Activated CD8-positive, alpha-beta memory T cell treated with anti-CD3 and anti-CD28 coated beads, Interleukin-2, amount 50 U/mL, for 1 hour (primary cell): ENCODE measurements around the gene TAS2R38.
"Not testable (repeated sequence)": the region's sequence is repeated elsewhere in the genome, so short reads cannot be mapped to it uniquely, and the experiment has no call there.

ENCODE experiments used
- DNase-seq: peaks from one replicate; pipeline ENCODE4 v3.0.0-alpha.2; 2020; ENCODE audit errors: extremely low read depth

The TAS2R38 gene

DNA sequence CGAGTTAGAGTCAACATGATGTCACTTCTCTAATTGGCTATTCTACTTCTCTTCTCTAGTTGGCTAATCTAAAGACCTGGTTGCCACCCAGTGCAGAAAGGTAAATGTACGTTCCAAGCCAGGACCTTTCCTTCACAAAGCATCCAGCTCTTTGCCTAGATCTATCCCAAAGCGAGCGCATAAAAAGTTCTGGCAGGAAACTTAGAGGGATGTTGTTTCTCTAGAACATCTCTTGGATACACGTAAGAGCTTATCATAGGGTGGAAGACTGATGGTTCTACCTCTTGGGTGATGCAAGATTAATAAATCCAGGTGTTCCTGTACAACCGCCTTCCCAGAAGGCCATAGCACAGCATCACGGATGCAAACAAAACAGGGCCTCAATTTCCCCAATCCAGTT is at the start of gene TAS2R38:
TAS2R38 (minus strand) TSS at position 101 of the 400 bp plus-strand sequence; CDS start at position 17, 84 bp downstream.
- no peak for DNase-seq

DNA sequence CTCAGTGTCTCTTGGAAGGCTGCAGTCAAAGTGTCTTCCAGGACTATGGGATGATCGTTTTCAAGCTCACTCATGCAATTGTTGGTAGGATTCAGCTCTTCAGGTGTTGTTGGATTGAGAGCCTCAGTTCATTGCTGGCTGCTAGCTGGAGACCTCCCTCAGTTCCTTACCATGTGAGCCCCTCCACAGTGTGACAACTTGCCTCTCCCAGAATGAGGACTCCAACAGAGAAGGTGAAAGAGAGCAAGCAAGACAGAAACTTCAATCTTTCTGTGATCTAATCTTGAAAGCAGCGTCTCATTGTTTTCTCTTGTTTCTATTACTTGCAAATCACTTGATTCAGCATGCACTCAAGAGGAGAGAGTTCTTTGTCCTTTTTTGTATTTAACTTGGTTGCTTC is 44.6 kb upstream of the TAS2R38 start:
- DNase-seq, result no peak

DNA sequence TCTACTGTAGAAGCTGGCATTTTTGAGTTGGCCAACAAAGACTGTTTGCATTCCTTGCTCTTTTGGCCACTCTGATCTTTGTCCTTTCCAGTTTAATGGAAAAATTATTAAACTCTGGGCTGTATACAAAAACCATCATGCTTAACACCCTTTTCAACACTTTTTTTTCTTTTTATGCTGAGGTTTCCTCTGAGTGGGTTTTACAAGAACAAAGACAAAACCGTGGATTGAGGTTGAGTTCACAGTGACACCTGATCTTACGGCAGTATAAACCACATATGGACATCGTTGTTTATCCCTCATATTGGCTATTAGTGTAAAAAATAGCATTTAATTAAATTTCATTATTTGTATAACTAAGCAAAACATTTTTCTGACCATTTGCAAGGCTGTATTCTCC is 43.9 kb upstream of the TAS2R38 start:
- DNase-seq, result no peak

DNA sequence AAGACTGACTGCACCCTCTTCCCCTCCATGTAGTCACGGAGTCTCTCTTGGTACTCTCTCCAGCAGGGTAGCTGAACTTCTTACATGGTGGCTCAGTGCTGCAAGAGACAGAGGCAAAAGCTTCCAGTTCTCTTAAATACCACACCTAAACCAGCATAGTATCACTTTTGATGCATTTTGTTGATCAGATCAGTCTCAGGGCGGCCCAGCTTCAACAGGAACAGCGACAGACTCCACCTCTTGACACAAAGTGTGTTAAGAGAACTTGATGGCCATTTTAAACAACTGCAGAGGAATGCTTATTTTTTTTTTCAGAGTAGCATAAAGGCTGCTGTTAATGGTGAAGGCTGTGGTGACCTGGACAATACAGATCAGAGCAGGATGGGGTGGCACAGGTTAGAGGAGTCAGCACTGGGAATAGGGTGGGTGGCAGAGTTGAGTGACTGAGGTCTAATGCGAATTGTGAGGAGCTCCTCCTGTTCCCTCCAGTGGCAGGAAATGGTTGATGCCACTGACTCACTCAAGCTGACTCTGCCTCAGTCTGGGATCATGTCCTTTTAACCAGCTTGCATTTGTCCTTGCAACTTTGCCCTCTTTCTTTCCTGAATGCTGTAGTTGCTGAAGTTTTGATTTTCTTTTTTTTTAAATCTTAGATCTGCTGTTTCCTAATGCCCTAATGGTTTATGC is 39.4 kb upstream of the TAS2R38 start:
- no peak for DNase-seq

DNA sequence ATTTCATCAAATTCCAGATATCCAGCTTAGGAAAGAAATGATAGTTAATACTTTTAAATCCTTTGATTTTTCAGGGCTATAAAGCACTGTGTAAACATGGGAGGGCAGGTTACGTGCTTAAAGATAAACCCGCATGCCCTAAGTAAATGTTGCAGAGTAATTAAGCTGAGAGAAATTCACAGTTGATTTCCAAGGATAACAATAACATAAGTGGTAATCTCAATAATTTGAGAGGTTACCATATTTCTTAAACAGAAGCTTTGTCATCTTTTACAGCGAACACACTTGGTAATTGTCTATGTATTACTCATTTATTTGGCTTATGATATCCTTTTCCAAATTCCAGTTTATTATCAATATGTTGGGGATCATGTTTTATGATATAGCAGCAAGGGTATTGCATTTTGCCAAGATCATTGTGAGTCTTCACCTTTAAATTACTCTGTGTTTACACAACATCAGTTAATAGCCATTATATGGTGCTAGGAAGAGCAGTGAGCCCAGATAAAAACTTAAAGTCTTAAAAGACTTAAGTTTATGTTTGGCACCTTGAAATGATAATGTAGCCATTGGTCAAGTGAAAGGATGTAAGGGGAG is 37.5 kb upstream of the TAS2R38 start:
- no peak for DNase-seq

DNA sequence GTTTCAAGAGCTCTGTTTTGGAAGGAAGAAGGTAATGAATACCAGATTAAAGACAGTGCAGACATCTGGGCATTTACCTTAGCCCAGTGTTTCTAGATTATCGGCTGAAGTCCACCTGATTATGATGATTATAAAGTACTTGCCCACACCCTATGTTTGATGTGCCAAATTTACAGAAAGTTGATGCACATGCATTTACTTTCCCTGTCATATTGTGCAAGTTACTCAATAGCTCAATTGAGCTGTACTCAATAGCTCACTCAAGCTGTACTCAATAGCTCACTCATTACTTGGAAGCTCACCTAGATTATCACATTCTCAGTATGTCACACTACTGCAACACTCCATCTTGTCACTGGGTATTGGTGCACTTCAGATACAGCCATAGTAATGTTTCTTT is 35.6 kb upstream of the TAS2R38 start:
- no peak for DNase-seq

DNA sequence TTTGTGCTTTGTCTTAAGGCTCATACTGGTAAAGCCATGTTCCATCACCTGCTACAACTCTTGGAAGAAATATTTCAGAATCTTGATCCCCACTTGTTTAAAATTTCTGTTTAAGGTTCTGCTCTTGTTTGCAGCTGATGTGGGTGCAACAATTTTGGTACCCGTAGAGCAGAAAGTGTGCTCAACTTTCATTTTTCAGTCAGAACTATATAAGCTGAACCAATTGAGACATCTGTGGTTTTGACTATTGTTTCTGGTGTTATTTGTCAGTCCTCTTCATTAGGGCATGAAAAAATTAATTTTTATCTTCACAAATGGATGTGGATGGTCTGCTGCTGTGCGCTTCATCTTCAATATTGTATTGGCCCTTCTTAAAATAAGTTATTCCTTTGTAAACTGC is 33.0 kb upstream of the TAS2R38 start:
- no peak for DNase-seq

DNA sequence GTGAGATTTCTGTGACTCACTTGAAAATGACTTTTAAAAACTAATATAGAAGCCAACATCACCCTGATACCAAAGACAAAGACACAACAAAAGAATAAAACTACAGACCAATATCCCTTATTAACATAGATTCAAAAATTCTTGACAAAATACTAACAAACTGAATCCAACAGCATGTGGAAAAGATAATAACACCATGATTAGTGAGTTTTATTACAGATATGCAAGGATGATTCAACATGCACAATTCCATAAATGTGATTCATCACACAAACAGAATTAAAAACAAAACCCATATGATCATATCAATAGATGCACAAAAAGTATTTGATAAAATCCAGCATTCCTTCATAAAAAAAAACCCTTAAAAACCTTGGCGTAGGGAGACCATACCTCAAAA is 28.6 kb upstream of the TAS2R38 start:
- DNase-seq, result no peak

DNA sequence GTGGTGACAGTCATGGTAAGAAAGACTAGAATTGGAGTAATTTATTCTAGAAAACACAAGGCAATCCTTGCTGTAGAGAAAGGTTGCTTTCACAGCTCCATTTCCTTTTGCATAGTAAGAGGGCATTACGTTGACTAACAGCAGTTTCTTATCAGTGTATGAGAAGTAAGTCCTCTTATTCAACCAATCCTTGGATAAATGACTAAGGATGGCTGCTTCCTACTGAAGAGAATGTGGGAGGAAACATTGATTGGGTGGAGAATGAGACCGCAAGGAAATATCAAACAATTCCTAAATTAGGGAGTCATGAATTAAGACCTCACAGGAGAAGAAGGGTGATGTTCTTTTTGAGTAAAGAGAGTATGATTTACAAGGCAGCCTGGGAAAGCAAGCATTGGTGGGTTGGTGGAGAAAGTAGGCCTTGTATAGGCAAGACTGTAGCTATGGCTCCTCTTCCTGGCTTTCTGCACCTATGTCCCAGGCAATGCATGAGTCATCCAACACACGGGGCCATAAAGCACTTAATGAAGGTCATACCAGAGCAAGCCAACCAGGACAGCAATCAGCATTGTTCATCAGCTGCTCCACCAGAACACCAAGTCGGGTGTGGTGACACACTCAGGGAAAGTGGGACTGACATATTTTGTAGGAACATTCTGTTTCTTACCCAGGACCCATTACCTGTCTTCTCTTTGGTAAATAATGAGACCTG is 27.7 kb upstream of the TAS2R38 start:
- no peak for DNase-seq

DNA sequence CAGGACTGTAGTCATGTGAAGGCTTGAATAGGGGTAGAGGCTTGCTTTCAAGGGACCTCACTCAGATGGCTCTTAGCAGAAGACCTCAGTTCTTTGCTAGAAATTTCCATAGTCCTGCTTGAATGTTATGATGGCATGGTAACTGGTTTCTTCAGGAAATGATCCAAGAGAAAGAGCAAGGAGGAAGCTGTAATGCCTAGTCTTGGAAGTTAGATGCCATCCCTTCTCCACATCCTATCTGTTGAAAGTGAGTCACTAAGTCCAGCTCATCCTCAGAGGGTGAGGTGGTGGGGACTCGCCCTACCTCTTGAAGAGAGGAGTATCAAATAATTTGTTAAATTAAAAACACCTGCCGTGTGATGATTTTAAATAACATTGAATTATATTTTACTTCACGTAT is 26.7 kb upstream of the TAS2R38 start:
- DNase-seq, result no peak

DNA sequence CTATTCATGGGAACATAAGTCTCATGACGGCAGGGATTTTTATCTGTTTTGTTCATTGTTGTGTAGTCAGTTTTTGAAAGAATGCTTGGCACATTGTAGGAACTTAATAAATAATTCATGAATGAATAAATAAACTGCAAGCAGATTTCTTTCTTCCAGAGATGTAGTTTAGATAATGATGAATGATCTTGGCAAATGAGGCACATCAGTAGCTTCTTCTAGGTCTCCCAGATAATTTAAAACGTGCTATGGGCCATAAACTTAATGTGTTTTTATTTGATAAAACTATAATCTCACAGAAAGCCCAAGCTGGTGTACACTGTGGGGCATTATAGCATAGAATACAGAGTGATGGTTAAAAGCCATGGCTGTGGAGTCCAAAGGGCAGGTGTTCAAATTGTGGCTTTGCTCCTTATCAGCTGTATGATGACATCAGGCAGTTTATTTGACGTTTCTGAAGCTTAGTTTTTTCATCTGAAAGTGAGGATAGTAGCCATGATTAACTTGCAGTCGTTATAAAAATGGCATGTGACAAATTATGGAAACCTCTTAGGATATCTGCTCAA is 25.6 kb upstream of the TAS2R38 start:
- no peak for DNase-seq

DNA sequence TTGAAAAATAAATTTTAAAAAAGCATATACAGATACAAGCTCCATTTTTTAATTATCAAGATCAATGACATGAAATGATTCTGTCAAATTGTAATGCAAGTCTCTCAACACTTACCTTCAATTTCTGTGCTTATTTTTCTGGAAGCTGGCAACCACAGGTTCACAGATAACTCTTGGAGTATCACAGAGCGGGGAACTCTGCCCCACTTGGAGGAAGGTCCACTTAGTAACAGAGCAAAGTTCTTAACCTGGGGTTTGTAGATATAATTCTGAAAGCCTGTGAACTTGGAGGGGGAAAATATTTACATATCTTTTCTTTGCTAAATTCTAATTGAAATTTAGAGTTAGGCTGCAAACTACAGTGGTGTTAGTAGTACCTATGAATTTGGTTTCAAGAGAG is 19.8 kb upstream of the TAS2R38 start:
- no peak for DNase-seq

DNA sequence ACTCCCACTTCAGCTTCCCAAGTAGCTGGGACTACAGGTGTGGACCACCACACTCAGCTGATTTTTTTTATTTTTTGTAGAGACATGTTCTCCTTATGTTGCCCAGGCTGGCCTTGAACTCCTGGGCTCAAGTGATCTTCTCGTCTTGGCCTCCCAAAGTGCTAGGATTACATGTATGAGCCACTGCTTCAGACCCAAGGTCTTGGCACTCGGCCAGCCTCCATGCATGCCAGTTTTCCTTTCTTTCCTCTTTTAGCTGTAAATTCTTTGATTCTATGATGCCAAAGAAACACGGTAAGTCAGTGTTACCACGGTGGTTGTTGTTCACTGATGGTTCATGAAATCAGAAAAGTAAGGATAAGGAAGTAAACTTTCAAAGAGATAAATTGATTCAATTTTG is 19.1 kb upstream of the TAS2R38 start:
- DNase-seq, result no peak

DNA sequence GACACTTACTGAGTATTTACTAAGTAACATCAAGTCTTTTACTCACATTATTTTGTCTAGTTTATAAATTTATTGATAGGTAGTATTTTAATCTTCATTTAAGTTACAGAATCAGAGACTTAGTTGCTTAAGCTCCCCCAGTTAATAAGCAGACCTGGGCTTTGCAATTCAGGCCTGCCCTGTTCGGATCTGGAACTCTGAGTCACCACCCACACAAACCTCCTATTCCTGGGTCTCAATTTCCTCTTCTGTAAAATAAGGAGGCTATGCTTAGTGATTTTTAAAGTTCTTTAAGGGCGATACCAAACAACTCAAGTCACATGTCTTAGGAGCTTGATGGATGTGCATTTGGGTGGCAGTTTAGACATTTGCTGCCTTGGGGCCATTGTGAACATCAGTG is 18.6 kb upstream of the TAS2R38 start:
- no peak for DNase-seq

DNA sequence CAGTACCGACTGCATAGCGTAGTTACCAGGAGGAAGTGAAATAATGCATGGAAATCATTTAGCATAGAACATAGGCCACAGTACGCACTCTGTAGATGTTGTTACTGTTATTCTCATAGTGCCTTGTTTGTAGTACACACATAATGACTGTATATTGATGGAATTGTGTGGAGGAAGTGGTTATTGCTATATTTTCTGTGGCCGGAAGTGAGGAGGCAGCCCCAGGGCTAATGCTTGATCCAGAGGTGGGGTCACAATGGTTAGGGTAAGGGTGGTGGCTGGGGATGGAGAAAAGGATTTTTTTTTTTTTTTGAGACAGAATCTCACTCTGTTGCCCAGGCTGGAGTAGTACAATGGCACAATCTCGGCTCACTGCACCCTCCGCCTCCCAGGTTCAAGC is 17.6 kb upstream of the TAS2R38 start:
- no peak for DNase-seq

DNA sequence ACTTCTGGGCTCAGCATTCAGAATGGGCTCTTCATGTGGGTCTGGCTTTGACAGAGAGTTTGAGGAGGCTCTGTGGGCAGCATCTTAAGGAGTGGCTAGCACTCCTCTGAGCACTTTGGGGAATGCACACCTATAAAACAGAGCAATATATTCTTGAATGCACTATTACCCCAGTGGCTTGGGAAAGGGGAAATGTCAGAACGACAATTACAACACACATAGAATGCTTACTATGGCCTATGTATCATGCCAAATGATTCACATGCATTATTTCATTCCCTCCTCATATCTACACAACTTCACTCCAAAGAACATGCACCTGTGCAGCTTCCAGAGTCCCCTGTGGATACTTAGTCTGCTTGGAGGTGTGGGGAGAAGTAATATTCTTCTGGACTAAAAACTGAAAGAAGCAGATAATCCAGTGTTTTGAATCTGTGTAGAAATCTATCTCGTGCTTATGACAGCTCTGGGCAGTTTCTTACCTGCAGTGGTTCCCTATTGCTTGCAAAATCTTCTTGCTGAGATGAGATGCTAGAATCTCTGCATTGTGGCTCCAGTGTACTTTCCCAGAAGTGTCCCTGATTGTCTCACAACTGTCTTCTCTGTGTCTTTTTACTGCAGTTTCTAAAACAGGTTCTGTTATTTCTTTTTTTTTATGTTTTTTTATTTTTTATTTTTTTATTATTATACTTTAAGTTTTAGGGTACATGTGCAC is 16.6 kb upstream of the TAS2R38 start:
- DNase-seq, result no peak

DNA sequence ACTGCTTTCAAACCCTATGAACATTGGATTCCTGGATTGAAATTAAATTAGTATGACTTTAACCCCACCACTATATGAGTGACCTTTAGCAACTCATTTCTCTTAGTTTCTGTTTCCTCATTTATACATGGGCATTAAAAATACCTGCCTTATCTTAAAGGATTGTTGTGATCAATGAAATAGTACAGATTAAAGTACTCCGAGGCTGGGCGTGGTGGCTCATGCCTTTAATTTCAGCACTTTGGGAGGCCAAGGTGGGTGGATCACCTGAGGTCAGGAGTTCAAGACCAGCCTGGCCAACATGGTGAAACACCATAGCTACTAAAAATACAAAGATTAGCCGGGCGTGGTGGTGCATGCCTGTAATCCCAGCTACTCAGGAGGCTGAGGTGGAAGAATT is 14.2 kb upstream of the TAS2R38 start:
- DNase-seq, result not testable (repeated sequence)

DNA sequence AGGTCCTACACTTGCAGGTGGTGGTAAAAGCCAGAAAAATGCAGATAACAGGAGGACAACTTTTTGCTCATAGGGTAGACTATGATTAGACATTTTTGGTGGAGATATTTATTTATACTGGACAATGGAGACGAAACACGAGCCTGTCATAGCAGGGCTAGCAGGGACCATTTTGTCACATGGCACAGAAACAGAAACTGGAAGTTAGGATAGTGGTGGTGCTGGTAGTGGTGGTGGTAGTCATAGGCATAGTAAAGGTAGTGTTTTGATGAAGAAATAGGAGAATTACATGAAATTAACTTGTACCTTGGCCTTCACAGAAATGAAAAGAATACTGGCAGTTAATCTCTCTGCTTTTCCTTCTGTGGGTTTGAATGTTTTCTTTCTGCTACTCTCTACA is 13.3 kb upstream of the TAS2R38 start:
- DNase-seq, result no peak

DNA sequence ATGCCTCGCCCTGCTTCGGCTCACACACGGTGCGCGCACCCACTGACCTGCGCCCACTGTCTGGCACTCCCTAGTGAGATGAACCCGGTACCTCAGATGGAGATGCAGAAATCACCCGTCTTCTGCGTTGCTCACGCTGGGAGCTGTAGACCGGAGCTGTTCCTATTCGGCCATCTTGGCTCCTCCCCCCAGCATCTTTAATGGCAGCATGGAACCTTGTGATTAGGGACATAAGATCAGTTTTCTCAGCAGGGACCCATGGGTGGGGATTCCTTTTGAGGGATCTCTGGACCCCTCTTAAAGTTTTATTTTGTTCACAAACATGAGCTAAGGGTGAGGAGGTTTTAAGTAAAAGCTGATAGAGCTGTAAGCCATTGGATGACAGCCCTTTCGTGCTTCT is 12.4 kb upstream of the TAS2R38 start:
- not testable (repeated sequence) for DNase-seq

DNA sequence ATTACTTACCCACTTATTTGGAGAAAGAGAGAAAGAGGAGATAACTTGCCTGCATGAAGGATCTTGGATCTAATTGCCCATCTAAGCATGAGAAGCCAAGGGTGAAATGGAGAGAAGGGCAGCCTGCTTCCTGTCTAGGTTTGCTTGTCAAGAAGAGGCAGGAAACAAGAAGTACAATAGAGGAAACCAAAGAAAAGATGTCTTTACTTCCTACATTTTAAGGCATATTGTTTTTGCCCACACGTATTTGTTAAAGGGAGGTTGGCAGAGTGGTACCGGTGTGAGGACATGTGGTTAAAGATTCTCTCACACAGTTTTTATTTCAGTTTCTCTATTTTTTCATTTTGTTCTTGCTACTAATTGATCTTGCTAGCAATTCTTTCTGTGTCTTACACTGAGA is 6.0 kb upstream of the TAS2R38 start:
- DNase-seq, result no peak

DNA sequence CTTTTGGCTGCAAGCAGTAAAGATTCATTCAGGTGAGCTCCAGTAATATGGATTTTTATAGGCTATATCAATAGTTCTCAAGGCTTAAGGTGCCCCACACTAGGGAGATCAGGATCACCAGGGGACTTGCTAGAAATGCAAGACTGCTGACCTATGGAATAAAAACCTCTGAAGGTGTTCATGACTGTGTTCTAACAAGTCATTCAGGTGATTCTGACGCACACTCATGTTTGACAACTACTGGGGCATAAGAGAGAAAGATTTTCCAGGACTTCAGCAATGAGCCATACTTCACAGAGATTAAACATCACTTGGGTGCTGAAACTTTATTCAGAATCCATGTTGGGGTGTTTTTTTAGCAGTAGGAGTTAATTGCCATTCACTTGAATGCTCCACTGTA is 4.8 kb upstream of the TAS2R38 start:
- no peak for DNase-seq

DNA sequence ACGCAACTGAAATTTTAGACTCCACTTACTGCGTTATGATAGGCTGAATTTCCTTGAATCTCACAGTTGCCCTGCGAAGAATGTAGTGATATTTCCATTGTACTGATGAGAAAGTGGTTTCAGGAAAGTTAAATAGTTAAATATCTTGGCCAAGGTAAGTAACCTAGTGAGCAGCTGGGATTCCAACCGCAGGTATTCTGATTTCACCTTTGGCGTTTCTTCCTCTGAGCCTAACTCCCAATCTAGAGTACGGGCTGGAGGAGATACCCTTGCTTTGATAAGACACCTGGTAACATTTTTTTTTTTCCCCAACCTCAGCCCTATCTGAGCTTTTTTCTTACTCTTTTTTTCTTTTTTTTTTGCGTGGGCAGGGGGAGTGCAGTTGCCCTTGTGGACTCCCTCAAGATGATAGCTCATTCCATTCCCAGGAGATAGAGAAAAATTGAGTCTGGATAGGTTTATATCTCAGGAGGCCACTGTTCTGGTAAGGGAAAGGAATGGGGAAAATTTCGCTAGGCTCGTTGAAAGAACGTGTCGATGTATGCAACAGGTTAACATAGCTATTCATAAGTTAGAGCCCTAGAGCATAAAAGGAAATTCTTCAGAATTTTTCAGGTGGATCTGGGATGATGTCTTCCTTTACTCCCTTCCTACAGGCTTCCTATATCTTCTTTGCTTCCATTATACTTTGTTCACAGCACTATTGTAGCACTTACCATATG is 3.1 kb upstream of the TAS2R38 start:
- DNase-seq, result no peak
